HG03045 (cell line): ENCODE data around the gene IGFBP3.

Experiments used
- ATAC-seq: cut with Tn5 transposase; IDR thresholded peaks from one replicate; pipeline ENCODE4 v1.9.1; 2021; ENCODE audit warnings: mild to moderate bottlenecking, moderate library complexity; ENCODE audit not compliant: unreplicated experiment

IGFBP3 gene

DNA sequence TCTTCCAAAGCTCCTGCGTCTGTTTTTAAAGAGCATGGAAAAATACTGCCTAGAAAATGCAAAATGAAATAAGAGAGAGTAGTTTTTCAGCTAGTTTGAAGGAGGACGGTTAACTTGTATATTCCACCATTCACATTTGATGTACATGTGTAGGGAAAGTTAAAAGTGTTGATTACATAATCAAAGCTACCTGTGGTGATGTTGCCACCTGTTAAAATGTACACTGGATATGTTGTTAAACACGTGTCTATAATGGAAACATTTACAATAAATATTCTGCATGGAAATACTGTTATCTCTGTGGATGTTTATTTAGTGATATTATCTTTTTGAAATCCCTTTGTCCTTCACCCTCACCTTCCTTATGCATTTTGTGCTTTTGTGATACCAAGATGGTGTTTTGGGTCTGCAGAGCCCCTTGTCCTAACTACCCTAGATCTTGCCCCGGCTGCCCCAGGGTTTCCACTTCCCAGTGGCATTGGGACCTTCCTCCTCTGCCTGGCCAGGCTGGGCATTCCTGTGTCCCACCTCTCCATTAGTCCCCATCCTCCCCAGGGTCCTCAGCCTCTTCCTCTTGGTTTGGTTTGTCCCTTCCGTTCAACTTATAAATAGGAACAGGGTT lies 27.6 kb downstream of the IGFBP3 start:
- ATAC-seq: no peak

DNA sequence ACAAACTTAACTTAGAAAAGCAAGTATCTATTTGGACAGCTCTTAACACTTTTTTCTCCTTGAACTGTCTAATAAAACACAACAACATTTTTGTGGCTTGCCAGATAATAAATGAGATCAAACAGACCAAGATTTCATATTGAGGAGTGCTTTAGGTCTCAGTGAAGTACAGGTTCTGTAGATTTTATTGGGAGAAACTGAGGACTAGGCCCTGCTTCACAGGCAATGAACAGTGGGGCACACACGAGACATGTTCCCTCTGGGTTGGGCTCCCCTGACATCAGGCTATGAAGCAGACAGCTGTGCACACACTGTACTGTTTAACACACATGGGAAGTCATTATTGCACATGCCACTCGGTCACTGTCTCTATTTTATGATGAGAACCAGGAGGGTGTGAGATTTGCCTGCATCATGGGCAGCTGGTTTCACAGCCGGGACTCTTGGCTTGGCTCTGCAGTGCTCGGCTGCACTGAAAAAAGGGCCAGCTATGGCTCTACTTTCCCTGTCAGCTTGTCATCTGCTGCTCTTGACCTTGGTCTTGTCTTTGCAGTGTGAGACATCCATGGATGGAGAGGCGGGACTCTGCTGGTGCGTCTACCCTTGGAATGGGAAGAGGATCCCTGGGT lies 28.6 kb downstream of the IGFBP3 start:
- no peak for ATAC-seq

DNA sequence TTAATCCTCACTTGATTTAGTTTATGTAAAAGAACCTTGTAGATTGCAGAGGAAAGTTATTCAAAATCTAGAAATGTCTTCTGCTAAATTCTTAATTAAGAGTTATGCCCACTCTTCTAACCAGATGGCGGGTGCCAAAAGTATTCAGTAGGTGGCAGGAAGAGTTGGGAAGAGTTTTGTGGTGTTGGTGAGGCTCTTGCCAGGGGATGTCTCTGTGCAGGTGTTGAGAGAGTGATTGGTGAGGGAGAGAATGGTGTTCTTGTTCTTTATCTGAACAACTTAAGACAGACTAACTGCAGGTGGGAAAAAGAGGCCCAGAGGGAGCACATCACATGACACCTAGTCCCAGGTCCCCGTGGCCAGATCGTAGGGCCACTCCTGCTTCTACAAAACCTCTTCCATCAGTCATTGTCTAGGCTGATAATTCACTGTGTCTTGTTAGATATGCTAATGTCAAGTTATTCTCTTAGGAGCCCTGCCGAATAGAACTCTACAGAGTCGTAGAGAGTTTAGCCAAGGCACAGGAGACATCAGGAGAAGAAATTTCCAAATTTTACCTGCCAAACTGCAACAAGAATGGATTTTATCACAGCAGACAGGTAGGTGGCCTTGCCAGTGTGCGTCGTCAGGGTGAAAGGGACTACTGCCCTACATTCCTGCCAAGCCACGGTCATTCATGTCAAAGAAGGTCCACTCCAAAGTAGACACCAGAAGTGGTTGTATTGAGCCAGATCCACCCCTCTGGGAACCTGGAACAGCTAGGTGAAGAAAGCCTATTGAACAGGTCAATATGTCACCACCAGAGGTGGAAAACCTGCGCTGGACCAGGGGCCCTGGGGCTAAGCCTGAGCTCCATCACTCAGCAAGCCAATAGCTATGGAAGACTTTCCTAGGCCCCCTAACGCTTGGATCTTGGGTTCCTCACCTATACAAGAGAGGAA lies 29.3 kb downstream of the IGFBP3 start:
- no peak for ATAC-seq

DNA sequence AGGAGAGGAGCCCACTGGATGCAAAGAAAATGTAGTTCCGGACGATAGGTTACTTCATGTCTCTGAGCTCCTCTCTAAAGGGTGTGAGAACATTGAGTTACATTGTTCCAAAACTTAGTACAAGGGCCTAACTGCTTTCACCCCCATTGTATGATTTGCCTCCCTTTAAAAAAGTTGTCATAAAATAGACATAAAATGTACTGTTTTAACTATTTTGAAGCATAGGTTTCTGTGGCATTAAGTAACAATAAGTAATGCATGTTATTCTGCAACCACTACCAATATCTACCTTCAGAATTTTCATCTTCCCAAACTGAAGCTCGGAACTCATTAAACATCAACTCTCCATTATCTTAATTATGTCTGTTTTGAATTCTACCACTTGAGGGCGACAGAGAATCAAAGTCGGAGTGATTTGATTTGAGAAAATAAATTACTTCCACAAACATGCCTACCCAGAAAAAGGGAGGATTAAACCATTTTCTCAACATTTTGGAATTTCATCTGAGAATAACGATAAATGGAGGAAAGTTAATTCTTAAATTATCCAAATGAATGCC lies 30.1 kb downstream of the IGFBP3 start:
- no peak for ATAC-seq

DNA sequence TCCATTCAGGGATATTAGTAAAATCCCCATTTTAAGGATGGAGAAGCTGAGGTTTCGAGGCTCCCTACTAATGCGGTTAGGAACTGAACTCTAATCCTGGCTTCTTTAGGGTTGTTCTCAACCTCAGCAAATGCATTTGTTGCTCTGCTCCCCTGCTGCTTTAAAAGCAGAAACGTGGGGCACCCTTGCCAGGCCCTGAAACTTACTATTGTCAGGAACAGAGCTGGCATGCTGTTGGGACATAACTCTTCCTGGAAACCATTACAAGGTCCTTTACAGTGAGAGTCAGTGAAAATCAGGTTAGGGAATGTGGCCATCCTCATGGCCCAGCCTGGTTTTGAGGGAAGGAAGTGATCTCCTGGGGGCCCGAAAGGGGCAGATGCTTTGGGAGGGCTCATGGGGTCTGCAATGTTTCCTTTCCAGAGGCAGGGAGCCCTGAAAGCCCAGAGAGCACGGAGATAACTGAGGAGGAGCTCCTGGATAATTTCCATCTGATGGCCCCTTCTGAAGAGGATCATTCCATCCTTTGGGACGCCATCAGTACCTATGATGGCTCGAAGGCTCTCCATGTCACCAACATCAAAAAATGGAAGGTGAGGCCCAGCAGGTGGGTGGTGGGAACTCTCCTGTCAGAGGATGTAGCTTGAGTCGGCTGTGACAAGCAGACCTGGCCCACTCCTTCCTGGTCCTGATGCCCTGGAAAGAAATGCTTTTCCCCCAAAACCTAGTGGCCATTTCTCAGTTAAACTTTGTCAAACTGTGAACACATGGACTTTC lies 30.8 kb downstream of the IGFBP3 start:
- no peak for ATAC-seq

DNA sequence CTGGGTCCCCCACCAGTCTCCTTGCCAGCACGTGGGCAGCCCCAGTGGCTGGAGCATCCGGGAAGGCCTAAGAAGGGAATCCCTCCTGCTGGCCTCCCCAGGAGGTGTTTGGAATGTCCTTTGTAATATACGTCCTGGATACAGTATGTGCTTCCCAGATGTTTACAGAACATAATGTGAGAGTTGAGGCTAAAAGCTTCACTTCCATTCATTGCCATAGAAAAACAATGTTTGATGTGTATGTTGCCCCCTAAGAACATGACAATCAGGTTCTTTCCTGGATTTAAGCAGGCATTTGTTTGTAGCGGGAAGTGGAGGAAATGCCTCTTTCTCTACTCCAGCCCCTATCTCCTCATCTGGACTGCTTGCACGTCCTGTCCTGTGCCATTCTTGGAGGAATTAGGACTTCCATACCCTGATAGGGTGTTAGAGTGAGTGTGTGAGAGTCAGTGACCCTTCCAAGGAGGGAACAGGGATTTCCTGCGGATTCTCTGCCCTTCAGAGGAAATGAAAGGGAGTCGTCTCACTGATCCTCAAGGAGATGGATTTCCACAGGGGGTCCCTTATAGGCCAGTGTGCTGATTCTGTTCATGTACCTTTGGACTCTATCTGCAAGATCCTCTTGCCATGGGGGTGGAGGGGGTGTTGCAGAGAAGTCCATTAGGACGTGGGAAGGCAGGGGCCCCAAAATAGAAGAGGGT lies 31.6 kb downstream of the IGFBP3 start:
- no peak for ATAC-seq

DNA sequence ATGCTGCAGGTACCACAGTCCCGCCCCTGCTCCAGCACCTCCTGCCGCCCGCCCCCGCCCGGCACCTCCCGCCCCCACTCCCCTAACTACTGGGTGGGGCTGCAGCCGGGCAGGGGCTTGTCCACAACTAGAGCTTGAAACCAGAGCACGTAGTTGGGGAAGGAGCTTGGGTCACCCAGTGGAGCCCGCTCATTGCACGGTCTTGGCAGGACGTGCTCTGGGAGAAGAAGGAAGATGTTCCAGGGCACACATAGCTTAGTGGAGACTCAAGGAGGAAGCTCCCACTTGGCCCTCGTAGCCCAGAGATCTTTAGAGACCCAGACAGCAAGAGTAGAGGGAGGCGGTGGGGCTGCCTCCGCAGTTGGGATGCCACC lies 32.1 kb downstream of the IGFBP3 start:
- no peak for ATAC-seq

DNA sequence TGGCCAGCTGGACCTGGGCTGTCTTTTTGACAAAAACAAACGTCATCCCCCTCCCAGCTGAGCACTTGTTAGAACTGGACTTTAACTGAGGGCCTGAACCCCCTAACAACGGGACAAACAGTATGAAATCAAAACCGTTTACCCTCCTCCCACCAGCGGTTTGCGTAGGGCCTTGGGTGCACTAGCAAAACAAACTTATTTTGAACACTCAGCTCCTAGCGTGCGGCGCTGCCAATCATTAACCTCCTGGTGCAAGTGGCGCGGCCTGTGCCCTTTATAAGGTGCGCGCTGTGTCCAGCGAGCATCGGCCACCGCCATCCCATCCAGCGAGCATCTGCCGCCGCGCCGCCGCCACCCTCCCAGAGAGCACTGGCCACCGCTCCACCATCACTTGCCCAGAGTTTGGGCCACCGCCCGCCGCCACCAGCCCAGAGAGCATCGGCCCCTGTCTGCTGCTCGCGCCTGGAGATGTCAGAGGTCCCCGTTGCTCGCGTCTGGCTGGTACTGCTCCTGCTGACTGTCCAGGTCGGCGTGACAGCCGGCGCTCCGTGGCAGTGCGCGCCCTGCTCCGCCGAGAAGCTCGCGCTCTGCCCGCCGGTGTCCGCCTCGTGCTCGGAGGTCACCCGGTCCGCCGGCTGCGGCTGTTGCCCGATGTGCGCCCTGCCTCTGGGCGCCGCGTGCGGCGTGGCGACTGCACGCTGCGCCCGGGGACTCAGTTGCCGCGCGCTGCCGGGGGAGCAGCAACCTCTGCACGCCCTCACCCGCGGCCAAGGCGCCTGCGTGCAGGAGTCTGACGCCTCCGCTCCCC lies 32.7 kb downstream of the IGFBP3 start, which contains the start of gene IGFBP1:
IGFBP1 (plus strand) TSS at position 304 of the 808 bp plus-strand sequence; CDS start at position 469, 165 bp downstream.
- no peak for ATAC-seq

DNA sequence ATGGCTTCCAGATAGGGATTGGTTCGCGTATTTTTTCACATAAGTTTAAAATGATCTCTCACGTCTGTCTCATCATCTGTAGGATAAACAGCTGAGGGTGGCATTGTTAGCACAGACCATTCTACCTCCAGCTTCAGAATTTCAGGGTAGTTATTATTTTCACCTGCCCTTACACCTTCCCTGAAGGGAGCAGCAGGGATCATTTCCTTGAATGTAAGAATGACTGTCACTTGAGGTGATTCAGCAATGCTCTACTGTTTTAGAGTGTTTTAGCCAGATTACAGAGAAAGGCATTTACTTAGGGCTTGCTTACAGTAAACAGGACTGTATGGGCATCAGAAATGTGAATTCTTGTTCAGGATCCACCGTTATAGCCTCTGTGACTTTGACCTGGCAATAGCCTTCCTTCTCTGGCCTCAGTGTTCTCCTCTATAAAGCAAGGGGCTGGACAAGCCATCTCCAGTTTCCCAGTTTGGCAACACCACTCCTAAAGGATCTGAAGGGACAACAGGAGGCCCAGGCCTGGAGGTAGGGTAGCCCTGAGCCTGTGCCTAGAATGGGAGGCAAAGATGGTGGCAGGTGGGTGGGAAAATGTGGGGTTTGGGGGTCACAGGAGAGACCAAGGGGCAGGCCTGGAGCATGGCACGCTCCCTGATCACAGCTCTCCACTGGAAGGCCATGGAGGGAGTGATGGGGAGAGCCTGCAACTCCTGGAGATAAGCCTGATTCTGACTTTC lies 34.0 kb downstream of the IGFBP3 start:
- no peak for ATAC-seq

DNA sequence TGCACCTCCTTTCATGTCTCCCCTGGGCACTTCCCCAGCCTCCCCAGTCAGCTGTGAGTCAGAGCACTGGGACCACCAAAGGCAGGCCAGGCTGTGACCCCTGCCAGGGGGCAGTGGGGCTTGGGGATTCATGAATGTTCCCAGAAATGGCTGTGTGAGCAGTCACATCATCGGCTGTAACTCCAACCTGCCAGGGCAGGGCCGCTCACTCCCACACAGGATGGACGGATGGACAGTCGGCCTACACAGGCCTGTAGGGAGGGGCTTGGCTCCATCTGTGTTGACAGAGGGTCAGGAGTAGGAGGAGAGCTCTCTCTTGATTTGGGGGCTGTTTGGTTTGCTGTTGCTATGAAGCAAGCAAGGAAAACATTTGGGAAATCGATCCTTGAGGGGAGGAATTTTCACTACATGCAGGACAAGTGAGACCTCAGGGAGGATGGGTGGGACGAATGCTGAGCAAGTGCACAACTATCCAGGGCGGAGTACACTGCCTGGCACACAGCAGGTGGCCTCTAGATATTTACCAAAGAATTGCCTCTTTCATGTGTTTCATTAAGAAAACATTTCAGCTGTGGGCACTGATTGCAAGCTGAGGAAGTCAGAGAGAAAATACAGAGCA lies 35.7 kb downstream of the IGFBP3 start:
- ATAC-seq: no peak

DNA sequence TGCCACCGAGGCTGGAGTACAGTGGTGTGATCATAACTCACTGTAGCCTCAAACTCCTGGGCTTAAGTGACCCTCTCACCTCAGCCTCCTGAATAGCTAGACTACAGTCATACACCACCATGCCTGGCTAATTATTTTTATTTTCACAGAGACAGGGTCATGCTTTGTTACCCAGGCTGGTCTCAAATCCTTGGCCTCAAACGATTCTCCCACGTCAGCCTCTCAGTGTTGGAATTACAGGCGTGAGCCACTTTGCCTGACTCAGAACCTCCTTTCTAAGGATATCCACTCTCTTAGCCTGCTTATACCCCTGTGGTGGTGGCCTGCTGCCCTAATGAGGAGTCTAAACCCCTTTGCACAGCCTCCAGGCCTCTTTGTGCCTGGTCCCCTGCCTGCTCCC lies 36.9 kb downstream of the IGFBP3 start:
- no peak for ATAC-seq

DNA sequence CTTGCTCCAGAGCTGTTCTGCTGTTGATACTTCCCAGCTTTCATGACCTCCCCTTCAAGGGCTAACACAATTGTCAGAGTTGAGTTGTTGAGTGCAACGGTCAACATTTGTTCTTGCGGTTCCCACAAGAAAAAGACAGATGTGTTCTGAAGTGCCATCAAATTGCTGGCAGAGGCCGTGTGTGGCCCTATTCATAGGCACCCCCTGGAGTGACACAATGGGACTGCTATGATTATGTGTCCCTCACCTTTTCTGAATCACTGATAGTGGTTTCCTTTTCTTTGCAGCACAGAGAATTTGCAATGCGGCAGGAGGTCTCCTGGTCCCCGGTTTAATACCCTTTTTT lies 38.6 kb downstream of the IGFBP3 start:
- no peak for ATAC-seq

DNA sequence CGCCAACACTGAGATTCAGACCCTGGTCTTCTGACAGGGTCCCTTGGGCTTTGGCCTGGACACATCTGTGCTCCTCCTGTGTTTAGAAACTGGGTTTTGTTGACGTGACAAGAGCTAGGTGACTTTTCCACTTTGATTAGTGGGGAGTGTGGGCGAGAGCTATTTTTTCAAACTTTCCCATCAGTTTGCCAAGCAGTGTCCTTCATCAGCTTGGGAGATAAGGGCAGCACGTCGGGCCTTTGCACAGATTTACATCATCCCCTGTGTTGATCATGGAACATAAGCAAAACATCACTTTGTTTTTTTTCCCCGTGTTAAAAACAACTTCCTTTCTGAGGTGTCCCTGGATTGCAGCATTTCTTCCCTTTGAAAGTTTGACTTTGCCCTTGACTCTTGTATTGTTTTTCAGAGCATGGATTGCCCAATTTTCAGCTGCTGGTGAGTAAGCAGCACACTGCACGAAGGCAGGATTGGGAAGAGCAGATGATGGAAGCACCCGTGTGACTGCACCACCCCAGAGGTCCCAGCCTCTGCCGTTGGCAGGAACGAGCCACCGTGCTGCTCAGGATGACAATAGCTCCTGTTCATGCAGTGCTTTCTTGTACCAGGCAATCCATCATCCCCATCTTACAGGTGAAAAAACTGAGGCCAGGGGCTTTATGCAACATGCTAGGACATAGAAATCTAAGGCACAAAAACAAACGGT lies 39.2 kb downstream of the IGFBP3 start:
- no peak for ATAC-seq

DNA sequence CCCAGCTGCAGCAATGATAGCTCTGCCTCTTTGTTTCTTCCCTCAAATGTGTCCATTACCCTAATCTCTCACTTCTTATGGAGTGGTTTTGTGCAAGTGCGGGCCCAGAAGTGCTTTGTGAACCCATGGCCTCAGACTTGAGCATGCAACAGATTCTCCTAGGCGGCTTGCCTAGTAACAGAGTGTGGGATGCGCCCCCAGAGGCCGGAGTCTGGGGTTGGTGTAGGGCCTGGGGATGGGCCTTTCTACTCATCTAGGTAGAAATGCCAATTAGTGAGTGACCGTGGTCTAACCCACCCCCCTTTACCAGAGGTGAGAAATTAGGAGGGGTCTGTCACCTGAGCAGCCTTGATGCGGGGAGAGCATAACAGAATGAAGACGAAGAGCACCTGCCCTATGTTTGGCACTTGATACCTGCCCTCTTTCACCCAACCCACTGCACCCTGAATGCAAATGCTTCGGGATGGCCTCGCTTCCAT lies 39.8 kb downstream of the IGFBP3 start:
- no peak for ATAC-seq

DNA sequence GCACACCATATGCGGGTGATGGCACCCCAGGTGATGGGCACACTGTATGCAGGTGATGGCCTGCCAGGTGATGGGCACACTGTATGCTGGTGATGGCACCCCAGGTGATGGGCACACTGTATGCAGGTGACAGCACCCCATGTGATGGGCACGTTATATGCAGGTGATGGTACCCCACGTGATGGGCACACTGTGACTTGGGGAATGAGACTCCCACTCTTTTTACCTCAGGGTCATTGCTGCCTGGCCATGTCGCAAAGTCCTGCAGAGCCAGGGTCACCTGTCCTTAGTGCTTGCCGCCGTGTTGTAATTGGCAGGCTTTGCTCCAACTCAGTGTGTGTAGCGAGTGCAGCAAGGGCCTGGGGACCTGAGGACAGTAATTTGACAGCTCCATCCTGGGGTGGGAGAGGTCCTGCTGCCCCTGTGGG lies 40.6 kb downstream of the IGFBP3 start:
- no peak for ATAC-seq

DNA sequence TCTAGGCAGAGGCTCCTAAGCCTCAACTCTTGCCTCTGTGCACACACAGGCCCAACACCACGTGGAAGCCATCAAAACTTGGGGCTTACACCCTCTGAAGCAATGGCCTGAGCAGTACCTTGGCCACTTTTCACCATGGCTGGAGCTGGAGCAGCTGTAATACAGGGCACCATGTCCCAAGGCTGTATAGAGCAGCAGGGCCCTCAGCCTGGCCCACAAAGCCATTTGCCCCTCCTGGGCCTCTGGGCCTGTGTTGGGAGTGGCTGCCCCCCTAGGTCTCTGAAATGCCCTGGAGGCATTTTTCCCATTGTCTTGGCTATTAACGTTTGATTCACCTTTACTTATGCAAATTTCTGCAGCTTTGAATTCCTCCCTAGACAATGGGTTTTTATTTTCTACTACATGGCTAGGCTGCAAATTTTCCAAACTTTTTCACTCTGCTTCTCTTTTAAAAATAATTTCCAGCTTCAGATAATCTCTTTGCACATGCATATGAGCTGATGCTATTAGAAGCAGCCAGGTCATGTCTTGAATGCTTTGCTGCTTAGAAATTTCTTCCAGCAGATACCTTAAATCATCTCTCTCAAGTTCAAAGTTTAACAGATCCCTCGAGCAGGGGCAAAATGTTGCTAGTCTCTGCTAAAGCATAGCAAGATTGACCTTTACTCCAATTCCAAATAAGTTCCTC lies 42.5 kb downstream of the IGFBP3 start:
- no peak for ATAC-seq

DNA sequence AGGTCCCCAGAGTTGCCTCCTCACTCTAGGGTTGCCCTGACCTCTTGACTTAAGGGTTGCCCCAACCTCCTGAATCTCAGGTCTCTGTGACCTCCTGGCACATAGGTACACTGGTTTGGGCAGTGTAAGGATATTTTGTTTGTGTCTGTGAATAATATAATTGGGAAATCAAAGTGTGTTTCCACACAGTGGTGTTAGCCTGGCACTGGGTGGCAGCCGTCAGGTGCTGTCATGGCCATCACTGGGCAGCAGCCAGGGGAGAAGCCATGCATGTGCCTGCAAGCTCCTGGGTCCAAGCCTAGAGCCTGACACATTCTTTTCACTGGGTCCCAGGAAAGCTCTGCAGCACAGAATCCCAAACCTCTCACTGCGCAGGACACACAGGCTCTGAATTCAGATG lies 44.6 kb downstream of the IGFBP3 start:
- ATAC-seq: no peak
